ENCODE measurements around the gene HHEX. TPM values are rescaled to one million over a fixed set of nuclear protein-coding genes. Genes with fewer than 3 reads are reported as not detected.

Gene HHEX
- polyA plus RNA-seq, 2 of the 4 experiments (the other 2 are of a cell fraction): 18.1 to 28.1 TPM

GRCh38 chr10:92732958-92733357 is 43.2 kb downstream of the HHEX start:
- H3K9me3 ChIP-seq: no peaks in the 10 kb centered on the region
- POLR2A ChIA-PET: no interaction called here
- TF ChIP-seq HMGXB4 (CRISPR knock-in tag; IDR thresholded peaks at IDR 0.05; ENCODE audit: borderline replicate concordance): no peak
- TF ChIP-seq PHF8 (IDR thresholded peaks at IDR 0.05; ENCODE audit: borderline replicate concordance, low read depth): no peak
- TF ChIP-seq HOXB5 (CRISPR knock-in tag; IDR thresholded peaks at IDR 0.05): no peak
- TF ChIP-seq FOSB (CRISPR knock-in tag; IDR thresholded peaks at IDR 0.05): no peak
- TF ChIP-seq CHD4 (IDR thresholded peaks at IDR 0.05; ENCODE audit: borderline replicate concordance): no peak
- no peak for TF ChIP-seq MAFK (IDR thresholded peaks at IDR 0.05; ENCODE audit: partially characterized antibody)
- no peak for TF ChIP-seq TP53 (CRISPR knock-in tag; IDR thresholded peaks at IDR 0.05)
- no peak for TF ChIP-seq PBX3 (IDR thresholded peaks at IDR 0.05)
- no peak for TF ChIP-seq SREBF2 (IDR thresholded peaks at IDR 0.05)
- TF ChIP-seq GATA3 (IDR thresholded peaks at IDR 0.05; ENCODE audit: borderline replicate concordance): no peak
- TF ChIP-seq E2F6 (IDR thresholded peaks at IDR 0.05; ENCODE audit: borderline replicate concordance, low read depth): no peak
- TF ChIP-seq KDM5A (IDR thresholded peaks at IDR 0.05): no peak

GRCh38 chr10:92734301-92734700 is 44.5 kb downstream of the HHEX start:
- Histone ChIP-seq H3K4me2 (no peak overlapping the region), H3K9me3 (no peaks in the 10 kb centered on the region), H3K4me3 (no peak overlapping the region), H3K27ac (no peak overlapping the region), H3K4me1 (no peaks in the 10 kb centered on the region)
- DNase-seq (ENCODE audit: low read depth in 1 of 2, low spot score in 1 of 2) (no peak), ATAC-seq (no peak), FAIRE-seq (no peak)
- CTCF ChIA-PET: interaction anchor here (0.6 to 1.1 kb wide), 2 partner anchors 12 to 109 kb away, joined by 4 read pairs; no protein-coding TSS in a partner anchor
- POLR2A ChIA-PET: no interaction called here
- TF ChIP-seq CBX2 (IDR thresholded peaks at IDR 0.05; ENCODE audit: borderline replicate concordance, low read depth): no peak
- no peak for TF ChIP-seq SMC3 (IDR thresholded peaks at IDR 0.05)
- no peak for TF ChIP-seq PBX3 (IDR thresholded peaks at IDR 0.05)
- TF ChIP-seq E2F6 (IDR thresholded peaks at IDR 0.05; ENCODE audit: borderline replicate concordance, low read depth): no peak
- TF ChIP-seq NR3C1 (IDR thresholded peaks at IDR 0.05): no peak
- no peak for TF ChIP-seq HMGXB4 (CRISPR knock-in tag; IDR thresholded peaks at IDR 0.05; ENCODE audit: borderline replicate concordance)
- no peak for TF ChIP-seq ZSCAN20 (CRISPR knock-in tag; IDR thresholded peaks at IDR 0.05)
- no peak for TF ChIP-seq TFCP2L1 (CRISPR knock-in tag; IDR thresholded peaks at IDR 0.05)
- TF ChIP-seq NPAS2 (CRISPR knock-in tag; IDR thresholded peaks at IDR 0.05; ENCODE audit: borderline replicate concordance): no peak
- TF ChIP-seq RNF2 (IDR thresholded peaks at IDR 0.05; ENCODE audit: borderline replicate concordance, low read depth): no peak
- TF ChIP-seq KDM1A (IDR thresholded peaks at IDR 0.05; ENCODE audit: low read depth): no peak
- TF ChIP-seq ZFP36 (IDR thresholded peaks at IDR 0.05; ENCODE audit: borderline replicate concordance, partially characterized antibody): no peak
- TF ChIP-seq HEYL (CRISPR knock-in tag; IDR thresholded peaks at IDR 0.05): no peak
- TF ChIP-seq CTCF (IDR thresholded peaks at IDR 0.05): no peak
- TF ChIP-seq CBX8 (IDR thresholded peaks at IDR 0.05): no peak
- TF ChIP-seq CHD4 (IDR thresholded peaks at IDR 0.05; ENCODE audit: borderline replicate concordance): no peak
- TF ChIP-seq CEBPB (IDR thresholded peaks at IDR 0.05): no peak
- TF ChIP-seq NFE2L2 (conservative IDR thresholded peaks at IDR 0.05; ENCODE audit: low read length): no peak
- no peak for TF ChIP-seq EP300 (IDR thresholded peaks at IDR 0.05)
- TF ChIP-seq MAFK (IDR thresholded peaks at IDR 0.05; ENCODE audit: partially characterized antibody): no peak

More at GRCh38 chr10:92732958-92733357, 43.2 kb downstream of the HHEX start:
- H3K27ac ChIP-seq: no peak overlapping the region
- DNase-seq (ENCODE audit: low read depth in 1 of 2, low spot score in 1 of 2) (no peak), FAIRE-seq (no peak), ATAC-seq (no peak)
- H3K4me3 ChIP-seq: no peak overlapping the region
- H3K4me2 ChIP-seq: no peak overlapping the region
- WGBS (ENCODE audit: missing lambda C conversion rate): 47% methylated on average over 2 of the region's 2 CpGs
- H3K4me1 ChIP-seq: 0 out of 3 replicates have a peak, but pooled peaks cover under 1% of the 10 kb centered on the region
- CTCF ChIA-PET: interaction anchor here (0.9 to 1.1 kb wide), 2 partner anchors 158 to 546 kb away, joined by 3 to 4 read pairs; no protein-coding TSS in a partner anchor
